T47D (cell line): ENCODE data around the gene YWHAG.
"Not testable (repeated sequence)": the region's sequence is repeated elsewhere in the genome, so short reads cannot be mapped to it uniquely, and the experiment has no call there.

Experiments
- DNase-seq, 2 experiments: peaks; one replicate each; pipeline versions ENCODE4 v3.0.0 to v3.0.0-alpha.2; 2011 to 2012; ENCODE audit warnings: low read depth in 1 of 2, low spot score in 1 of 2
- JUND ChIP-seq: IDR thresholded peaks from 2 replicates; pipeline ENCODE4 v1.6.1; 2012; ENCODE audit warnings: low read depth
- in situ Hi-C: cut with HindIII; loops from 2 replicates; pipeline ENCODE4 v1.10.0; 2016; ENCODE audit warnings: low sequenced_read_pairs, low pct_unique_long_range_greater_than_20kb

Gene YWHAG

GRCh38 chr7:76393116-76394031, 34.6 kb upstream of the YWHAG start:
- peak; percentile 96 to 97 for DNase-seq
- no peak for TF ChIP-seq JUND
- in situ Hi-C loops = no loop called here

- TF ChIP-seq JUND = no peak
- DNase-seq = no peak
- in situ Hi-C loops = no loop called here
These were observed 33.8 kb upstream of the YWHAG start for GRCh38 chr7:76392531-76393115.

- no peak for DNase-seq
- no peak for TF ChIP-seq JUND
- in situ Hi-C loops = no loop called here
These were observed 31.3 kb upstream of the YWHAG start for GRCh38 chr7:76390092-76390491.

DNA sequence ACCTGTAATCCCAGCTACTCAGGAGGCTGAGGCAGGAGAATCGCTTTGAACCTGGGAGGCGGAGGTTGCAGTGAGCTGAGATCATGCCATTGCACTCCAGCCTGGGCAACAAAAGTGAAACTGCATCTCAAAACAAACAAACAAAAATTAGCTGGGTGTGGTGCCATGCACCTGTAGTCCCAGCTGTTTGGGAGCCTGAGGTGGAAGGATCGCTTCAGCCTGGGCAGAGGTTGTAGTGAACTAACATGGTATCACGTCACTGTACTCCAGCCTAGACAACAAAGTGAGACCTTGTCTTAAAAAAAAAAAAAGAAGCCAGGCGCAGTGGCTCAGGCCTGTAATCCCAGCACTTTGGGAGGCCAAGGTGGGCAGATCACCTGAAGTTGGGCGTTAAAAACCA, 29.0 kb upstream of the YWHAG start:
- in situ Hi-C loops, DNase-seq: not testable (repeated sequence)

DNA sequence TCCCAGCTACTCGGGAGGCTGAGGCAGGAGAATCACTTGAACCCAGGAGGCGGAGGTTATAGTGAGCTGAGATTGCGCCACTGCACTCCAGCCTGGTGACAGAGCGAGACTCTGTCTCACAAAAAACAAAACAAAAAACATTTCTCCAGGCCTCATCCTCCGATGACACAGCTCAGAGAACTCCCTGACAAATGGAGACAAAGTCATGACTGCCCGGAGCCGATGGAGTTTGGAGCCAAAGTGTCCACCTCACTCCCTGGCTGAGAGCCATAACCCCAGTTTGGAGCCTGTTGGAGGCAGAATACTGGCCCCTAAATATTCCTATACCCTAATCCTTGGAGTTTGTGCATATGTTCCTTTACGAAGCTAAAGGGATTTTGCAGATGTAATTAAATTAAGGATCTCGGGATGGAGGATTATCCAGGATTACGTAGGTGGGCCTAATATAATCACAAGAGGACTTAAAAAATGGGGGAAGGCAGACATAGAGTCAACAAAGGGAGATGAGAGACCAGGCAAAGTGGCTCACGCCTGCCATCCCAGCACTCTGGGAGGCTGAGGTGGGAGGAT, 28.0 kb upstream of the YWHAG start:
- DNase-seq = no peak
- no peak for TF ChIP-seq JUND

DNA sequence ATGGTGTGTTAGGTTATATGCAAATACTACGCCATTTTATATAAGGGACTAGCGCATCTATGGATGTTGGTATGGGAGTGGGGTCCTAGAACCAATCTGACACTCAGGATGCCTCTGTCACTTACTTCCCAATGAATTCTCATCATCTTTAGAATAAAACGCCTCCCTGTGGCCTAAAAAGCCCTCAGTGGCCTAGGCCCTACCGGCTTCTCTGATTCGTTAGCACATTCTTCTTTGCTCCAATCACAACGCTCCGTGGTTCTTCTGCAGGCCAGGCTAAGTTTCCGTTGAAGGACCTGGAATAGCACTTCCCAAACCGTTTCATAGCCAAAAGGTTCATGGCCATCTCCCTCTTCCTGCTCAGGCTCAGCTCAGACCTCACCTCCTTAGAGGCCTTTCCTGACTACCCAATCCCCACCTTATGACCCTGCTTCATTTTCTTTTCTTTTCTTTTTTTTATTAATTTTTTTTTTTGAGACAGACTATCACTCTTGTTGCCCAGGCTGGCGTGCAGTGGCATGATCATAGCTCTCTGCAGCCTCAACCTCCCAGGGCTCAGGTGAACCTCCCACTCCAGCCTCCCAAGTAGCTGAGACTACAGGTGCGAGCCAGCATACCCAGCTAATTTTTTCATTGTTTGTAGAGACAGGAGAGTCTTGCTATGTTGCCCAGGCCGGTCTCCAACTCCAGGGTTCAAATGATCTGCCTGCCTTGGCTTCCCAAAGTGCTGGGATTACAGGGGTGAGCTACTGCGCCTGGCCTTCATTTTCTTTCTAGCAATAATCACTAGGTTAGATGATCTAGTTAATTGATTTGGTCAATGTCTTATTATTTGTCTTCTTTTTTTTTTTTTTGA, 24.5 kb upstream of the YWHAG start:
- TF ChIP-seq JUND = no peak
- in situ Hi-C loops = no loop called here
- DNase-seq = peak in 1 of 2 experiments; percentile 45

More for the DNA sequence above, 28.0 kb upstream of the YWHAG start:
- in situ Hi-C loops = no loop called here

DNA sequence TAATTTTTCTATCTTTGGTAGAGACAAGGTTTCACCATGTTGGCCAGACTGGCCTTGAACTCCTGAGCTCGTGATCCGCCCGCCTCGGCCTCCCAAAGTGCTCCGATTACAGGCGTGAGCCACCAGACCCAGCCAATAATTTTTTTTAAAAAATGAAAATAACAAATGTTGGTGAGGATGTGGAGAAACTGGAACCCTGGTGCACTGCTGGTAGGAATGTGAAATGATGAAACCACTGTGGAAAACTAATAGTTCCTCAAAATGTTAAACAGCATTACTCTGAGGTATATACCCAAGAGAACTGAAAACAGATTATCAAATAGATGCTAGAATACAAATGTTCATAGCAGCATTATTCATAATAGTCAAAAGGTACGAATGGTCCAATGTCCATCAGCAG, 23.0 kb upstream of the YWHAG start:
- no peak for DNase-seq
- in situ Hi-C loops = no loop called here
- TF ChIP-seq JUND = no peak

- DNase-seq = no peak
- no peak for TF ChIP-seq JUND
- in situ Hi-C loops = no loop called here
These were observed 21.8 kb upstream of the YWHAG start for GRCh38 chr7:76380623-76380966.

- in situ Hi-C loops = no loop called here
- DNase-seq = no peak
- no peak for TF ChIP-seq JUND
These were observed 18.6 kb upstream of the YWHAG start for GRCh38 chr7:76377186-76377918.

DNA sequence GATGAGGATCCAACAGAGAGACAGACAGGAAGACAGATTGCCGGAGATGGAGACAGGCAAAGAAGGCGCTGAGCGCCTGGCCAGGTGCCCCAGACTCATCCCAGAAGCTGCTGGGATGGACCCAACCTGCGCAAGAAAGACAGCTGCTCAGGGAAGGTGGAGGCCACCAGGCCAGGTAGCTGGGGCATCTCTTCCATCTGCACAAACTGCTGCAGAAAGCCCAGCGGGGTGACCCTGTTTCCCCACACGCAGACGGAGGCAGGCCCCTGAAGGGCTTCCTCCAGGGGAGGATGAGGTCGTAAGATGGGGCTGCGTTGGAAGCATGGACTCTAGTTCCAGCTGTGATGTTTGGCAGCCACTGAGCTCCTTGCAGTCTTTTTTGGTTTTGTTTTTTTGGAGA, 16.5 kb upstream of the YWHAG start:
- DNase-seq = no peak
- no peak for TF ChIP-seq JUND
- in situ Hi-C loops = no loop called here

GRCh38 chr7:76372984-76373833, 14.4 kb upstream of the YWHAG start:
- TF ChIP-seq JUND = no peak
- in situ Hi-C loops = no loop called here
- DNase-seq = peak; percentile 63 to 75
